Duodenal mucosa (tissue), 2 donors: ENCODE data around the gene IER2.
"Not testable (repeated sequence)": the region's sequence is repeated elsewhere in the genome, so short reads cannot be mapped to it uniquely, and the experiment has no call there.

ENCODE experiments used
- H3K27ac ChIP-seq: one replicate; pipeline ENCODE4 v1.7.0; 2013; ENCODE audit warnings: low read depth, low read length
- H3K27me3 ChIP-seq, 2 donors: one replicate each; pipeline ENCODE4 v1.7.0; 2013; ENCODE audit warnings: low read length in 2 of 2, control low read depth in 1 of 2; ENCODE audit not compliant: insufficient read depth in 2 of 2, control insufficient read depth in 1 of 2
- H3K36me3 ChIP-seq, 2 donors: one replicate each; pipeline ENCODE4 v1.7.0; 2013; ENCODE audit warnings: low read length in 2 of 2, control low read depth in 1 of 2; ENCODE audit not compliant: insufficient read depth in 2 of 2, control insufficient read depth in 1 of 2
- H3K4me1 ChIP-seq, 2 donors: one replicate each; pipeline ENCODE4 v1.7.0; 2013; ENCODE audit warnings: low read length in 2 of 2, control low read depth in 1 of 2; ENCODE audit not compliant: insufficient read depth in 2 of 2, control insufficient read depth in 1 of 2
- H3K4me3 ChIP-seq, 2 donors: one replicate each; pipeline ENCODE4 v1.7.0; 2013; ENCODE audit warnings: low read length in 2 of 2, low read depth in 1 of 2
- H3K9ac ChIP-seq, 2 donors: one replicate each; pipeline ENCODE4 v1.7.0; 2013; ENCODE audit warnings: low read length in 2 of 2, low read depth in 1 of 2
- H3K9me3 ChIP-seq, 2 donors: one replicate each; pipeline ENCODE4 v1.7.0; 2013; ENCODE audit warnings: low read length in 2 of 2, control low read depth in 1 of 2; ENCODE audit not compliant: control insufficient read depth in 1 of 2

The IER2 gene

DNA sequence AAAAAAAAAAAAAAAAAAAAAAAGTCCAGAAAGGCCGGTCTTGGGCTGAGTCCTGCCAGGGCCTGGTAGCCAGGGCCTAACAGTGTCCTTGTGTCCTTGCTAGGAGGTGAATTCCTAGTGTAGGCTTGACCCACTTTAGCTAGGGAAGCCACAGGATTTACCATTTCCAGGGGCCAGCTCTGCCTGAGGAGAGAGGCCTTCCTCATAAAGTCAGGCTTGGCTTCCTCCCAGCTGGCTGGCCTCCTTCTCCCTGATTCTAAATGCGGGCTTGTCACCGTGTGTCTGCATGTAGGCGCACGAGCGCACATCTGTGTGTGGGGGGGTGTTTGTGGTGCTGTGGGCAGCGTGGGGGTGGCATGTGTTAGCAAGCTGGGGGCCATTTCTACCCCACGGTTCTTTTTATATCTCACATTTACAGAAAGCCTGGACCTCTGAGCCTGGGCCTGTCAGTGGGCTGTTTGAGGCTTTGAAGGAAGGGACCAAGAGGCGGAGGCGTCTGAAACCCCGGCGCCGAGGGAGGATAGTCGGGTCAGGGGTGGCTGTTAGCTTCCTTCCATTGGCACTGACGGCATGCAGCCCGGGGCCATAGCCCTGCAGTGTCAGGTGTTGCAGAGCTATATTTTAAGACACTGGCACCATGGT, 31.7 kb downstream of the IER2 start:
- no peak overlapping the region for H3K27ac ChIP-seq
- no peaks in the 10 kb centered on the region for H3K36me3 ChIP-seq
- no peaks in the 10 kb centered on the region for H3K27me3 ChIP-seq
- no peak overlapping the region for H3K4me3 ChIP-seq
- H3K9me3 ChIP-seq: no peaks in the 10 kb centered on the region
- peak overlapping the region in 1 of 2 donors; percentile 38 for H3K9ac ChIP-seq
- H3K4me1 ChIP-seq: peaks cover 8 to 15% of the 10 kb centered on the region in 2 donors

DNA sequence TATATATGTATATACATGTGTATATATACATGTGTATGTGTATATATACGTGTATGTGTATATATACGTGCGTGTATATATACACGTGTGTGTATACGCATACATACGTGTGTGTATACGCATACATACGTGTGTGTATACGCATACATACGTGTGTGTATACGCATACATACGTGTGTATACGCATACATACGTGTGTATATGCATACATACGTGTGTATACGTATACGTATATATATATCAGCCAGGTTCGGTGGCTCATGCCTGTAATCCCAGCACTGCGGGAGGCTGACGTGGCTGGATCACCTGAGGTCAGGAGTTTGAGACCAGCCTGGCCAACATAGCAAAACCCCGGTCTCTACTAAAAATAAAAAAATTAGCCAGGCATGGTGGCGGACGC, 34.7 kb downstream of the IER2 start:
- not testable (repeated sequence) for H3K9ac ChIP-seq, H3K9me3 ChIP-seq

DNA sequence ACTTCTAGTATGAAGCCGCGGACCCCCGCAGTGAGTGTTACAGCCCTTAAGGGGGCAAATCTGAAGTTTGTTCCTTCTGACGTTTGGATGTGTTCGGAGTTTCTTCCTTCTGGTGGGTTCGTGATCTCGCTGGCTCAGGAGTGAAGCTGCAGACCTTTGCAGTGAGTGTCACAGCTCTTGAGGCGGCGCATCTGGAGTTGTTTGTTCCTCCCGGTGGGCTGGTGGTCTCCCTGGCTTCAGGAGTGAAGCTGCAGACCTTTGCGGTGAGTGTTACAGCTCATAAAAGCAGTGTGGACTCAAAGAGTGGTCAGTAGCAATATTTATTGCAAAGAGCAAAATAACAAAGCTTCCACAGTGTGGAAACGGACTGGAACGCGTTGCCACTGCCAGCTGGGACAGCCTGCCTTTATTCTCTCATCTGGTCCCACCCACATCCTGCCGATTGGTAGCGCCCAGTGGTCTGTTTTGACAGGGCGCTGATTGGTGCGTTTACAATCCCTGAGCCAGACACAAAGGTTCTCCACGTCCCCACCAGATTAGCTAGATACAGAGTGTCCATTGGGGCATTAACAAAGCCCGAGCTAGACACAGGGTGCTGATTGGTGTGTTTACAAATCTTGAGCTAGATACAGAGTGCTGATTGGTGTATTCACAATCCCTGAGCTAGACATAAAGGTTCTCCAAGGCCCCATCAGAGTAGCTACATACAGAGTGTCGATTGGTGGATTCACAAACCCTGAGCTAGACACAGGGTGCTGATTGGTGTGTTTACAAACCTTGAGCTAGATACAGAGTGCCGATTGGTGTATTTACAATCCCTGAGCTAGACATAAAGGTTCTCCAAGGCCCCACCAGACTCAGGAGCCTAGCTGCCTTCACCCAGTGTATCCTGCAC, 35.8 kb downstream of the IER2 start:
- not testable (repeated sequence) for H3K9ac ChIP-seq, H3K9me3 ChIP-seq, H3K27ac ChIP-seq, H3K27me3 ChIP-seq, H3K4me3 ChIP-seq, H3K36me3 ChIP-seq
- peaks cover 8 to 12% of the 10 kb centered on the region in 2 donors for H3K4me1 ChIP-seq

More for the DNA sequence above, 34.7 kb downstream of the IER2 start:
- H3K4me1 ChIP-seq: peaks cover 8 to 15% of the 10 kb centered on the region in 2 donors
- H3K36me3 ChIP-seq, H3K4me3 ChIP-seq, H3K27me3 ChIP-seq, H3K27ac ChIP-seq: not testable (repeated sequence)

DNA sequence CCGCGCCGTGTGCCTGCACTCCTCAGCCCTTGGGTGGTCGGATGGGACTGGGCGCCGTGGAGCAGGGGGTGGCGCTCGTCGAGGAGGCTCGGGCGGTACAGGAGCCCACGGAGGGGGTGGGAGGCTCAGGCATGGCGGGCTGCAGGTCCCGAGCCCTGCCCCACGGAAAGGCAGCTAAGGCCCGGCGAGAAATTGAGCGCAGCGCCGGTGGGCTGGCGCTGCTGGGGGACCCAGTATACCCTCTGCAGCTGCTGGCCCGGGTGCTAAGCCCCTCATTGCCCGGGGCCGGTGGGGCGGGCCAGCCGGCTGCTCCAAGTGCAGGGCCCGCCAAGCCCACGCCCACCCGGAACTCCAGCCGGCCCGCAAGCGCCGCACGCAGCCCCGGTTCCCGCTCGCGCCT, 36.5 kb downstream of the IER2 start:
- H3K36me3 ChIP-seq, H3K27ac ChIP-seq, H3K27me3 ChIP-seq, H3K4me1 ChIP-seq, H3K9me3 ChIP-seq, H3K4me3 ChIP-seq, H3K9ac ChIP-seq: not testable (repeated sequence)

DNA sequence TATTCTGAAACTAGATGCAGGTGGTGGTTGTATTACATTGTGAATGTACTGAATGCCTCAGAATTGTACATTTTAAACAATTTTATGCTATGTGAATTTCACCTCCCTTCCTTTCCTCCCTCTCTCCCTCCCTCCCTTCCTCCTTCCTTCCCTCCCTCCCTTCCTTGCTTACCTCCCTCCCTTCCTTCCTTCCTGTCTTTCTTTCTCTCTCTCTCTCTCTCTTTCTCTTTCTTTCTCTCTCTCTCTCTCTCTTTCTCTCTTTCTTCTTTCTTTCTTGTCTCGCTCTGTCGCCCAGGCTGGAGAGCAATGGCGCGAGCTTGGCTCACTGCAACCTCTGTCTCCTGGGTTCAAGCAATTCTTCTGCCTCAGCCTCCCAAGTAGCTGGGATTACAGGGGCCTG, 37.2 kb downstream of the IER2 start:
- H3K9ac ChIP-seq: no peak overlapping the region
- peaks cover 0 to 5% of the 10 kb centered on the region in 2 donors for H3K4me1 ChIP-seq
- H3K9me3 ChIP-seq: no peaks in the 10 kb centered on the region
- no peaks in the 10 kb centered on the region for H3K36me3 ChIP-seq
- no peak overlapping the region for H3K4me3 ChIP-seq
- H3K27ac ChIP-seq: no peak overlapping the region
- no peaks in the 10 kb centered on the region for H3K27me3 ChIP-seq

DNA sequence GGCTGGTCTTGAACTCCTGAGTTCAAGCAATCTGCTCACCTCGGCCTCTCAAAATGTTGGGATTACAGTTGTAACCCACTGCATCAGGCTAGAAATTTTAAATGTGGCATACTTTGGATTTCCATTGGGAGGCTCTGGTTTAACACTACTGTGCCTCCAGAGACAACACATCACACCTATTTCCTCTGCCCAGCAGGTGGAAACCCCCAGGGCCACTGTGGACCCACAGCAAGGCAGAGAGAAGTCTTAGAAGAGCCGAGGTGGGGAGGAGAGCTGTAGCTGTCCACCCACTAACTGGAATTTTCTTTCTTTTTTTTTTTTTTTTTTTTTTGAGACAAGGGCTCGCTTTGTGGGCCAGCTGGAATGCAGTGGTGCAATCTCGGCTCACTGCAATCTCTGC, 39.4 kb downstream of the IER2 start:
- H3K4me3 ChIP-seq: no peak overlapping the region
- no peaks in the 10 kb centered on the region for H3K36me3 ChIP-seq
- H3K27ac ChIP-seq: no peak overlapping the region
- H3K4me1 ChIP-seq: peaks cover under 1 to 9% of the 10 kb centered on the region in 2 donors
- no peaks in the 10 kb centered on the region for H3K9me3 ChIP-seq
- no peak overlapping the region for H3K9ac ChIP-seq
- H3K27me3 ChIP-seq: no peaks in the 10 kb centered on the region

DNA sequence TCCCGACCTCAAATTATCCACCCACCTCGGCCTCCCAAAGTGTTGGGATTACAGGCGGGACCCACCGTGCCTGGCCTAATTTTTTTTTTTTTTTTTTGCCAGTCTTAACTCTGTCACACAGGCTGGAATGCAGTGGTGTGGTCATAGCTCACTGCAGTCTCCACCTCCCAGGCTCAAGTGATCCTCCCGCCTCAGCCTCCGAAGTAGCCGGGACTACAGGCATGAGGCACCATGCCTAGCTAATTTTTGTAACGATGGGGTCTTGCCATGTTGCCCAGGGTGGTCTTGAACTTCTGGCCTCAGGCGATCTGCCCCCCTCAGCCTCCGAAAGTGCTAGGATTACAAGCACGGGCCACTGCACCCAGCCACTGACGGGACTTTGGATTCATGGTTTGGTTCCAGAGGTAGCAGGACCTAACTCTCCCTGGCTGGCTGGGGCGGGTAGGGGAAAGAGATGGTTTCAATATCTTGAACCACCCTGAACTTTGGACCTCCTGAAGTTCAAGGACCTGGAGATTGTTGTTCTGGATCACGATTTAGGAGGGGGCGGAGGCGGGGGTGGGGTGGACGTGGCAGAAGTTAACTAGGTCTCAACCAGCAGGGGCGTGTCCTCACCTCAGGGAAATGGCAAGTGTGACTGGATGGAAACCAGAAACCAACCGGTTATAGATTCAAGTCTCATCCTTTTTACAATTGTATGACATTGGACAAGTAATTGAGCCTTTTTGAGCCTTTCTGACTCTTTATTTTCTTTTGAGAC, 40.8 kb downstream of the IER2 start:
- Histone ChIP-seq H3K4me1 (peaks cover 7 to 18% of the 10 kb centered on the region in 2 donors), H3K36me3 (no peaks in the 10 kb centered on the region), H3K9ac (peak overlapping the region in 1 of 2 donors; percentile 32), H3K9me3 (no peaks in the 10 kb centered on the region), H3K4me3 (peak overlapping the region in 1 of 2 donors; percentile 28), H3K27me3 (no peaks in the 10 kb centered on the region), H3K27ac (peak overlapping the region; percentile 91)

DNA sequence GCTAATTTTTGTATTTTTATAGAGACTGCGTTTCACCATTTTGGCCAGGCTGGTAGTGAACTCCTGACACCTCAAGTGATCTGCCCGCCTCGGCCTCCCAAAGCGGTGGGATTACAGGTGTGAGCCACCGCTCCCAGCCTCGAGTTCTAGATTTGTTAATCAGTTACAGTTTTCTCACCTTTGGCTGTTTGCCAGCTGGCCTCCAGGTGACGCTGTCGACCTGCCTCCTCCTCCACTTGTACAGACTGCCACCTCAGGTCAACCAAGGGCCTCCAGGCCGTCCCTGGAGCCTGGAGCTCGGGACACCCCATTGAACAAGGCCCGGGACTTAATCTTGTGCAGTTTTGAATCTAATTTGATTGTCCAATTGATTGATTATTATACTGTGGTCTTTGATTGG, 45.5 kb downstream of the IER2 start:
- Histone ChIP-seq H3K4me1 (peaks cover 9 to 18% of the 10 kb centered on the region in 2 donors), H3K9me3 (no peaks in the 10 kb centered on the region), H3K4me3 (no peak overlapping the region), H3K27me3 (no peaks in the 10 kb centered on the region), H3K27ac (peak overlapping the region; percentile 22), H3K9ac (no peak overlapping the region), H3K36me3 (no peaks in the 10 kb centered on the region)

DNA sequence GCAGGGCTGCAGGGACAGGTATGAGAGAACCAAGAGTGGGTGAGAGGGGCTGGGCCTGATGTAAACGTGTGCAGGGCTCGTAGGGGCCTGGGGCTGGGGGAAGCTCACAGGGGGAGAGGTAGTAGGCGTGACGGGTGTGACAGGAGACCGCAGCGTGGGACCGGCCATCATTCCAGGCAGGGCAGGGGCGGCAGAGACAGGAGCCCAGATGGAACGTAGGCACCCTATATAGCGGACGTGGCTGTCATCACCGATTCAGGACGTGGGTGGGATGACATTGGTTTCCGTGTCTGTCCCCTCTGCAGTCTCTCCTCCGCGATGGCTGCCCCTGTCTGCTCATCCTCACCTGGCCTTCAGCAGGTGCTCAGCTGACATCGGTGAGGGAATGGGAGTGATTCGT, 48.4 kb downstream of the IER2 start:
- H3K27ac ChIP-seq: no peak overlapping the region
- H3K36me3 ChIP-seq: no peaks in the 10 kb centered on the region
- H3K27me3 ChIP-seq: no peaks in the 10 kb centered on the region
- H3K9me3 ChIP-seq: no peaks in the 10 kb centered on the region
- peaks cover 9 to 13% of the 10 kb centered on the region in 2 donors for H3K4me1 ChIP-seq
- H3K4me3 ChIP-seq: no peak overlapping the region
- H3K9ac ChIP-seq: no peak overlapping the region

DNA sequence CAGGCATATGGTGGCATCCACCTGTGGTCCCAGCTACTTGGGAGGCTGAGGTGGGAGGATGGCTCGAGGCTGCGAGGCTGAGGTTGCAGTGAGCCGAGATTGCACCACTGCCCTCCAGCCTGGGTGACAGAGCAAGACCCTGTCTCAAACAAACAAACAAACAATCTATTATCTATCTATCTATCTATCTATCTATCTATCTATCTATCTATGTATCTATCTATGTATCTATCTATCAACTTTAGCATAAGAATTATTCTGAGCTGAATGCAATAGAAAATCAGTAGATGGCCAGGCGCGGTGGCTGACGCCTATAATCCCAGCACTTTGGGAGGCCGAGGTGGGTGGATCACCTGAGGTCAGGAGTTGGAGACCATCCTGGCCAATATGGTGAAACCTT, 51.9 kb downstream of the IER2 start:
- H3K4me3 ChIP-seq, H3K27me3 ChIP-seq, H3K9me3 ChIP-seq, H3K27ac ChIP-seq, H3K4me1 ChIP-seq, H3K36me3 ChIP-seq, H3K9ac ChIP-seq: not testable (repeated sequence)
